CD4-positive, alpha-beta T cell treated with Interleukin-21 for 1 hour (primary cell): ENCODE results near the gene GLRX2.

Experiments
- DNase-seq: peaks from one replicate; pipeline ENCODE4 v3.0.0-alpha.2; 2020

The GLRX2 gene

DNA sequence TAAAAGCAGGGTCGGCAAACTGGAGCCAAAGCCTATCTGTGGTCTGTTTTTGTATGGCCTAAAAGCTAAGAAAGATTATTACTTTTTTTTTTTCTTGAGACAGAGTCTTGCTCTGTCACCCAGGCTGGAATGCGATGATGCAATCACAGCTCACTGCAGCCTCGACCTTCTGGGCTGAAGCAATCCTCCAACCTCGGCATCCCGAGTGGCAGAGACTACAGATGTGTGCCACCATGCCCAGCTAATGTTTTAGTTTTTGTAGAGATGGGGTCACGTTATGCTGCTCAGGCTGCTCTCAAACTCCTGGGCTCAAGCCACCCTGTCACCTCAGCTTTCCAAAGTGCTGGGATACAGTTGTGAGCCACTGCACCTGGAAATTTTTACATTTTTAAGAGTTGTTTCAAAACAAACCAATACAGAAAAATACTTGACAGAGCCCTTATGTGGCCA is 6.5 kb upstream of the GLRX2 start:
- no peak for DNase-seq

DNA sequence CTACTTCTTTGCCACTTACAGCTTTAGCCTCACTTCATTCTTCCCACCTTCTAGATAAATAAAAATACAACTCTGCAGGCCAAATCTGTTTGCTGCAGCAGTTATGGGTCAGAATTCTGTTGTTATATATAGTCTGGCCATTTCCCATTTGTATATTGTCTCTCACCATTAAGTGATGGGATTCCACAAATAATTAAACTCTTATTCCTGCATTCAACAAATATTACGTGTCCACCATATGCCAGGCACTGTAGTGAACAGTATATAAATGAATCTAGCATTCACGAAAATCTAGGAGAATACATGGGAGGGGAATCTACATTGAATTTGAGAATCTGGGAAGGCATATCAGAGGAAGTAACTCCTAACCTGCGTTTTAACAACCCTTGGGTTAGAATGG is 5.7 kb upstream of the GLRX2 start:
- no peak for DNase-seq

DNA sequence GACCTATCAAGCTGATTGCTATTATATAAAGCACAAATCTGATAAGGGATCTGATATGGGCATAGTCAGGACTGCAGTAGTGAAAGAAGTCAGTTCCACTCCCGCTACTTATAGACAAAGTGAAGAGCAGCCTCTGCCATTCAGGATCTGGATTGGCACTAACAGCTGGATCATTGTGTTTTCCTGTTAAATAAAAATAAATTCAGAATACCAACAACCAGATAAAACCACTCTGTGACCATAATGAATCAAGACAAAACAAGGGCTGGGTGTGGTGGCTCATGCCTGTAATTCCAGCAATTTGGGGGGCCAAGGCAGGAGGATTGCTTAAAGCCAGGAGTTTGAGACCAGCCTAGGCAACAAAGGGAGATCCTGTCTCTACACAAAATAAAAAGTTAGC is 5.0 kb upstream of the GLRX2 start:
- no peak for DNase-seq

DNA sequence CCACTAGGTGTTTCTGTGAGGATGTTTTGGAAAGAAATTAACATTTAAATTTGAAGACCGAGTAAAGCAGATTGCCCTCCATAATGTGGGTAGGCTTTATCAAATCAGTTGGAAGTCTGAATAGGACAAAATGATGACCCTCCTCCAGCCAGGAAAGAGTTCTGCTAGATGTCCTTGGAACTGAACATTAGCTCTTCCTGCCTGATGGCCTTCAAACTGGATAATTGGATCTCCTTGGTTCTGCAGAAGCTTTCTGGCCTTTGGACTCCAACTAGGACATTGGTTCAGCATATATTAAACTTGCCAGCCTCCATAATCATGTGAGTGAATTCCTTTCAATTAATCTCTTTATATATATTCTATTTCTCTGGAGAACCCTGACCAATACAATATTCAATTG is 4.4 kb upstream of the GLRX2 start:
- DNase-seq = no peak

DNA sequence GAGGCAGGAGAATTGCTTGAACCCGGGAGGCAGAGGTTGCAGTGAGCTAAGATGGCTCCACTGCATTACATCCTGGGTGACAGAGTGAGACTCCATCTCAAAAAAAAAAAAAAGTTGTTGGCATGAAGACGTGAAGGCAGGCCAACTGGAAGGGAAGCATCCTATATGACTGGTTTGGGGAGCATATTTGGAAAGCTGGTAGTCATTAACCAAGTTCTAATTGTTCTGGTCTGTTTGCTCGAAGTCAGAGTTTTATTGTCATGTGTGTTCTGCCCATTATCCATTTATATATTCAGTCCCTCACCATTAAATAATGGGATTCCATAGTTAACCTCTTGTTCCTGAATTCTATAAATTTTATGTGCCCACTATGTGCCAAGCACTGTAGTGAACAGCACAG is 3.3 kb upstream of the GLRX2 start:
- no peak for DNase-seq

DNA sequence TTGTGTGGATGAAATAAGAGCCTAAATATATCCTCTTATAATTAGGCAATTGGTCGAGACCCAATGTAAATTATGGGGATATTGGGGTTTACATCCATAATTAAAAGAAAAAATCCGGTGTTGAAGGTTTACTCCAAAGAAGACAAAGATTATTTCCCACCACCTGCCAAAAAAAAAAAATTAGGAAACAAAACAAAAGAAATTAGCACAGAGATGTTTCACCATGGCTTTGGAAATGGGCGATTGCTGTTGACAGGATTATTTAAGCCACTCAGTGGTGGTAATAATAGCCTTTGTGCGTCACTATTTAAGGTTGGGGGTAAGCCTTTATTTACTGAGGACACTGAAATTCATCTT is 585 bp upstream of the GLRX2 start:
- no peak for DNase-seq

DNA sequence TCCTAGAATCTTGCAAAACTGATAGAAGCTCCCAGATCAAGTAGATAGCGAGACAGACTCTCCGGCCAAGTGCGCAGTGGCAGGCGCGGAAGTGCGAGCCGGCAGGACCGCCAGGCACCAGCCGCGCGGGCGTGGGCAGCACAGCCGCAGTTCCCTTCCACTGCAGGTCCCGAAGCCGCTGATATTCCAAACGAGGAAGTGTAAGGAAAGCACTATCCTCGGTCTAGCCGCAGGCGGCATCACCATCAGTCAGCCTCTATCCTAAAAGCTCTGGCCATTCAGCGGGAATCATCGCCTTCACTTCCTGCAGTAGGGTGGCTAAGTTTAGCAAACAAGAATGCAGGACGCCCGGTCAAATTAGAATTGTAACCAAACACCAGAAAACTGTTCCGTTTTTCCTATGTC is 710 bp downstream of the GLRX2 start:
- no peak for DNase-seq

DNA sequence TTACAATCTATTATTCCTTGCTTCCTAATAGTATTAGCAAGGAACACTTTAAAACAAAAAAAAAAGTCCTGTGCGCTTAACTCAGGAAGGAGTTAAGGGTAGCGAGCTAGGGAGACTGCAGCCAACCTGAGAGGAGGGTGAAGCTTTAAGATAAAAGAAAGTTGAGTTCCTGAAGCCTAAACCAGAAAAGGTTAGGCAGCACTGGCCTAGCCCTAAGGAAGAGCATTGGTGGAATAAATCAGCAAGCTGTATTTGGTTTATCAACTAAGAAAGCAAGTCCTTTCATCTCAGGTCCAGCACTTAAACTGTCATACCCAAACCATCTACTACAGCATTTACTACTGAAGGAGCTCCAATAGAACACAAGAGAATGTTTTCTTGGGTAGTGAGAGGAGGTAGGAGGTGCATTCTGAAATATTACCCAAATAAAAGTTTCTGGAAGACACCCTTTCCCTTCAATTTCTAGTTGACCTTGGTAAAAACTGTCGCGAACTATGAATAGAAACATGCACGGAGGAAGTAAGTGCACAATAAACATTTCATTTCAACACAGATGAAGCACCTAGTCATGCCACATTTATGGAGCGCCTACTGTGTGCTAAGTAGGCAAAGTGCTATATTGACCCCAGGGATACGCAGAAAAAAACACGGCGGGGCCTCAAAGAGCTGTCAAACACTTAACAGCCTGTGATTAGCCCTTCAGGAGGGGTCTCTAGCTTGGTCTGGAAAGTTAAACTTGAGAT is 1.3 kb downstream of the GLRX2 start:
- peak; percentile 12 for DNase-seq

DNA sequence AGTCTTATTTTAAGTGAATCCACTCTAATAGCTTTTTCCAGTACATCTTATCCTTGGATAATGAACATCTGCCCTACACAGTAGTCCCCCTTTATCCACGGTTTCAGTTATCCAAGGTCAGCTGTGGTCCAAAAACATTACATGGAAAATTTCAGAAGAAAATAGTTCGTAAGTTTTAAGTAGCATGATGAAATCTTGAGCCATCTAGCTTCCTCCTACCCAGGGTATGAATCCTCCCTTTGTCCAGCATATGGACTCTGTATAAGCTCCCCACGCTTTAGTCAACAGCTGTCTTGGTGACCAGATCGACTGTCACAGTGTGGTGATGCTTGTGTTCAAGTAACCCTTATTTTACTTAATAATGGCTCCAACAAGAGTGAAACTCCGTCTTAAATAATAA is 2.6 kb downstream of the GLRX2 start:
- no peak for DNase-seq

DNA sequence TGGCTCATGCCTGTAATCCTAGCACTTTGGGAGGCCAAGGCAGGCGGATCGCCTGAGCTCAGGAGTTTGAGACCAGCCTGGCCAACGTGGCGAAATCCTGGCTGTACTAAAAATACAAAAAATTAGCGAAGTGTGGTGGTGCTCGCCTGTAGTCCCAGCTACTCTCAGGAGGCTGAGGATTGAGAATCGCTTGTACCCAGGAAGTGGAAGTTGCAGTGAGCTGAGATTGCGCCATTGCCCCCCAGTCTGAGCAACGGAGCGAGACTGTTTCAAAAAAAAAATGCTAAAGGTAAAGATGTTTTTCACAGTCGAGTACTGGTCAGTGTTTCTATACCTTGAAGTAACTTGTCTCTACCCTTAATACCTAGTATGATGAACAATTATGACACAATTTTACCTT is 11.1 kb downstream of the GLRX2 start:
- no peak for DNase-seq

DNA sequence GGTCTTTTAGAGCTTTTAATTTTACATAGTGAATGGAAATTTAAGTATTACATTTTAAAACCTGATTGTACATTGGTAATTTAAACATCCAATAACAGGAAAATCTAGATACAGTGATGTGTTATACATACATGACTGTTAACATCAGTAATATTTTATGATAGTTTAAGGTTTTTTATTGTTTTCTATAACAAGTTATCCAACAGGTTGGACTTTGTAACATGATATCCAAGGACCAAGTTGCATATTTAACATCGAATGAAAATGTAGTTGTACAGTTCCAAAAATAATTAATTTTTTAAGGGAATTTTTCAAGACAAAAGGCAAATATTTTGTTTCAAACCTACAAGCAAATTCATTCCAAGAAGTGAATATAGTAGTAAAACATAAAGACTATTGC is 14.3 kb downstream of the GLRX2 start:
- DNase-seq = no peak

DNA sequence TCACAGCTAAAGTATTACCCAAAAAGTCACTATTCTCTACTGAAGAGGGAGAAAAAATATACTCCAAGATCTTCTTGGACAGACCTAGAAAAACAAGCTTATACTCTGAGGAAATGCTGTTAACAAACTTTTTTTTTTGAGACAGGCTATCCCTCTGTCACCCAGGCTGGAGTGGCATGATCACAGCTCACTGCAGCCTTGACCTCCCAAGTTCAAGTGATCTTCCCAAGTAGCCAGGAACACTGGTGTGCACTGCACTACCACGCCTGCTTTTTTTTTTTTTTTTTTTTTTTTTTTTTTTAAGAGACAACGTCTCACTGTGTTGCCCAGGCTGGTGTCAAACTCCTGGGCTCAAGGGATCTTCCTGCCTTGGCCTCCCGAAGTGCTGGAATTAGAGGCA is 17.3 kb downstream of the GLRX2 start:
- no peak for DNase-seq

DNA sequence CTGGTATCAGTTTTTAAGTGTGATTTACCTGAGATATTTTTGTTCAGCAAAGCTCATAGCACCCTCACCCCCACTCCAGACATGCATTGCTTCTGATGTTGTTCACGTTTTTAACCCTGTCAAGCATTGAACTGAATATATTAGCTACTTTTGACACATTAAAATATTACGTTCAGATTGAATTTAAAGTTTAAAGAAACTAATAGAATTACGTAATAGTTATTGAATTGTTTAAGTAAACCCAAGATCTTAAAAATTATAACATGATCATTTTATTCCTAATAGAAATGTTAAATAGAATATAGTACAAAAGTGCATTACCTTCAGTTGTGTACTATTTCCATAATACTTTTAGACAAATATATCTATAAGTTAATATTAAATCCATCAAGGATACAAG is 18.9 kb downstream of the GLRX2 start:
- DNase-seq = no peak

DNA sequence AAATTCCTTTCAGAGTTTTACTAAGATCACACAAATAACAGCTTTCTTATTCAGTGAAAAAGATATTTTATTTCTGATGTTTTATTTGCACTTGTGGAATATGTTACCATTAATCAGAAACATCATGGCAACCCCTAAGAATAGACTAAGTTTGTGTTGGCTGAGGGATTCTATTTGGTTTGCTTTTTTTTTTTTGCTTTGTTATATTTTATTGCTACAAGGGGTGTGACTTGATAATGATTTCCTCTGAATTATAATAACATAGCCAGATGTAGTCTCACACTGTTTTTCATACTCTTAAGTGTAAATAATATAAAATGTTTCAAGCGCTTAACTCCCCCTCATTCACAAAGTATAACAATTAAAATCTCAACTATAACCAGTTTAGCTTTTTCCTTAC is 20.0 kb downstream of the GLRX2 start:
- DNase-seq = no peak

DNA sequence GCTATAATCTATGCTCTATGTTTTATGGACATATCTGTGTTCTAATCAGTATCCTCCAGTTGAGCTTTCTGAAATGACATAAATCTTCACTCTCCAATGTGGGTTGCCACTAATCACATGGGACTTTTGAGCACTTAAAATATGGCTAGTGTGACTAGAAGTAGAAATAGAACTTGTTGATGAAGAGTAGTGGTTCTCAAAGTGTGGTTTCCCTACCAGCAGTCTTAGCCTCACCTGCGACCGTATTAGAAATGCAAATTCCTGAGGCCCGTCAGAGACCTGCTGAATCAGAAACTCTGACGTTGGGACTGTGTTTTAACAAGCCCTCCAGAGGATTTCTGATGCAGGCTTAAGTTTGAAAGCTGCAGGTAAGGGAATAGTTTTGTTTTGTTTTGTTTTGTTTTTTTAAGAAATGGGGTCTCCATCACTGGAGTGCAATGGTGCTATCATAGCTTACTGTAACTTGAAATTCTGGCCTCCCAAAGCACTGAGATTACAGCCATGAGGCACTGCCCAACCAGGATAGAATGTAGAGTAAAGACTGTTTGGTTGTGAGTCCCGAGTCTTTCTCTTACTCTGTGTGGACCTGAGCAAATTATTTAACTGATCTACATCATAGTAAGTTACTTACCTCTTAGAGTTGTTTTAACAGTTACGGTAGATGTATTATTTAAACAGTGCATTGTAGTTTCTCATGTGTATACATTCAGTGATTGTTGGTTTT is 21.7 kb downstream of the GLRX2 start:
- DNase-seq = no peak

DNA sequence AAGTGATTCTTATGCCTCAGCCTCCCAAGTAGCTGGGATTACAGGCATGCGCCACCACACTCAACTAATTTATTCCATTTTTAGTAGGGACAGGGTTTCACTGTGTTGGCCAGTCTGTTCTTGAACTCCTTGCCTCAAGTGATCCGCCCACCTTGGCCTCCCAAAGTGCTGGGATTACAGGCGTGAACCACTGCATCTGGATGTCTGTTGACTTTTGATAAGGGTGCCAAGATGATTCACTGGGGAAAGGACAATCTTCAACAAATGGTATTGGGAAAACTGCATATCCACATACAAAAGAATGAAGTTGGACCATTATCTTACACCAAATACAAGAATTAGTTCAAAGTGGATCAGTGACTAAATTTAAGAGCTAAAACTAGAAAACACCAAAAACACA is 26.0 kb downstream of the GLRX2 start:
- DNase-seq = no peak

DNA sequence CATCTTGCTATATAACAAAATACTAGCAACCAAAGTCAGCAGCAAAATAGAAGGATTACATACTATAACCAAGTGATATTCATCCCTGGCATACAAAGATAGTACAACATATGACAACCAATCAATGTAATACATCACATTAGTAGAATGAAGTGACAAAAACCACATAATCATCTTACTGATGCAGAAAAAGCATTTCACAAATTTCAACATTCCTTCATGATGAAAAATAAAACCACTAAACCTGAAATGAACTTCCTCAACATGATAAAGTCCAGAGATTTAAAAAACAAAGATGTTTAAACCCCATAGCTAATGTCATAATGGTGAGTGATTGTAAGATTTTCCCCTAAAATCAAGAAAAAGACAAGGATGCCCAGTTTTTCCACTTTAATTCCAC is 27.2 kb downstream of the GLRX2 start:
- DNase-seq = no peak

DNA sequence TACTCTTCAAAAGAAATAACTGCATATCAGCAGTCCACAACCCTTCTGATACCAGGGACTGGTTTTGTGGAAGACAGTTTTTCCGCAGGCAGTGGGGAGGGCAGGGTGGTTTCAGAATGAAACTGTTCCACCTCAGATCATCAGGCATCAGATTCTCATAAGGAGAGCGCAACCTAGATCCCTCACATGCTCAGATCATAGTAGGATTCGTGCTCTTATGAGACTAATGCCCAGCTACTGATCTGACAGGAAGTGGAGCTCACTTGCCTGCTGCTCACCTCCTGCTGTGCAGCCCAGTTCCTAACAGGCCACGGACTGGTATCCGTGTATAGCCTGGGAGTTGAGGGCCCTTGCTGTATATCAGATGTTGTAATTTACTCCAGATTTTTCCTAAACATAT is 34.3 kb downstream of the GLRX2 start:
- peak; percentile 17 for DNase-seq

DNA sequence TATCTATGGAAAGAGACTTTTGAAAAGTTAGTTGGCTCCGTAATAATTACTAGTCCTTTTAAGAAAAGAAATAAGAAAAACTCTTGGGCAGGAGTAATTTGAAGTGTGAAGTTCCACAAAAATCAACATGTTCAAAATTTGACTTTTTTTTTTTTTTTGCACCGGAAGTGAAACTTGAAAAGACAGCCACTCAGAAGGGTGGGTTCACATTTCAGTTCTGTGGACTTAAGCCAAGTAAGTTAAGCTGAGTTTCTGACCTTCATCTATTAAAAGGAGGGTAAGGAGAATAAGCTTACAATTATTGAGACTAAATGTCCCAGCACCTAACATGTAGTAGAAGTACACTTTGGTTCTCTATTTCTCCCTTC is 34.8 kb downstream of the GLRX2 start:
- peak; percentile 12 for DNase-seq

DNA sequence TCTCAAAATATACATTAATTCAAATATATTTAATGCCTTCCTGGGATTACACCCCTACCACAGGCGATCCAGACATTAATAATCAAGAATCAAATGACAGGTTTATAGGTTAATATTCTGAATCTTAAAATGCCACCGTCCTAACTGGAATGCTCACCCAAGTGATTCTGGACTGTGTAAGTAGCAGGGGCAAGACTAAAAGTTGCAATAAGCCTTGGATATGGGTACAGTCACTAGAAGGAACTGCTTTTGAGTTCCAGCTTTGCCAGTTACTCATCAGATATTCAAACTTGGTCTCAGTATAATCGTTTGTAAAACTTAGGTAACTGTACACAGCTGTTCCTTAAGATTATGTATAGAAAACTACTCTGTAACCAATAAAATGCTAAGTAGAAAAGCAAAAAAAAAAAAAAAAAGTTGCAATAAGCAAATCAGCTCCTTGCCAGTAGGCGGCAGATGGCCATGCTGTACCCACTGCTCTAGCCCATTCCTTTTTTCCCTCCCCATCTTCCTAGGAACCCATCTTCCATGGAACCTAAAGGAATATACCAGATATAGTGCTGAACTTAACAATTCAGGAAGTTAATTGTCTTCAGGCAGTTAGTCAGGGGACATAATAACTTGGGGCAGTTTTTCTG is 35.3 kb downstream of the GLRX2 start:
- DNase-seq = peak; percentile 17

DNA sequence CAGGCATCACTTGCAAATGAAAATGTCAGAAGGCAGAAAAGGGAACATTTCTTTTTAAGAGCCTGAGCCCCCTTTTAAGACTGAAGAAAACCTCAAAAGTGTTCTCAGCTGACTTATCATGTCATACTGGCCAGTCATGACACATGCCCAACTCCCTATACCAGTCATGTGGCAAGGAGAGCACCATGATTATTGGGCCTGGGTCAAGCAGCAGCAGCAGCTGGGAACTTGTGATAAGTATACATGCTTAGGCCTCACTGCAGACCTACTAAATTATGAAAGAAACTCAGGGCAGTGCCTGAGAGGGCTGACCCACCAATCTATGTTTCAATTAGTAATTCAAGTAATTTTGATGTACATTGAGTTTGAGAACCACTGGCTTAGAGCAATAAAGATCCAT is 37.2 kb downstream of the GLRX2 start:
- DNase-seq = no peak

DNA sequence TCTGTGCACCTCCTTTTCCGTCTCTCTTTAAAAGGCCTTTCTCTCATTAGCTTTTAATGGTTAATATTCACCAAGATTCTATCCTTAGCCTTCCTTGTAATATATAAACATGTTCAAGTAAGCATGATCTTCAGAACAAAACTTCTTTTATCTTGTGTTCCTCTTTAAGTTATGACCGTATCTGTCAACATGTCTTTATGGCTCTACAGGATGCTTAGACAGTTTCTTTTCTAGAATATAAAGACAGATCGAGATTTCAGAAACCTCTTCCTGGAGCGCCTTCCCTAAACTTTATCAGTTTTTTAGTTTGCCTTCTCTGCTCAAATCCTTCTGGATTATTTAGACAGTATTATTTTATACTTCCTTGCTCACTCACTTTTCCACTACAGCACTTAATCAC is 38.6 kb downstream of the GLRX2 start:
- no peak for DNase-seq

DNA sequence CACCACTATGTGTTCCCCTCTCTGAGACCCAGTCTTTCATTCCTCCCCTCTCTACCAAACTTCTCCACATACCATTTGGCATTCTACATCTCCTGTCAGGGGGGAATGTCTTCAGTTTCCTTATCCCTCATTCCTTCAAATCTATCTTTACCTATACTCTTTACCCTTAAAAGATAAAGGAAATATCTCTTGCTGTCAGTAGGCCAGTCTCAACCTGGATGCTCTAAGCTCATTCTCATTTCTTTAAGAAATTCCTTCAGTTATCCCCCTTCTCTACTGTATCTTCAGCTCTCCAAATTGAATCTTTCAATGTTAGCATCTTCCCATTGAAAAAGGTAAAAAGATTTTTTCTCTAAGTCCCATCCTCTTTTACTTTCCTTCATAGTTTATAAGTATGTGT is 39.3 kb downstream of the GLRX2 start:
- no peak for DNase-seq

DNA sequence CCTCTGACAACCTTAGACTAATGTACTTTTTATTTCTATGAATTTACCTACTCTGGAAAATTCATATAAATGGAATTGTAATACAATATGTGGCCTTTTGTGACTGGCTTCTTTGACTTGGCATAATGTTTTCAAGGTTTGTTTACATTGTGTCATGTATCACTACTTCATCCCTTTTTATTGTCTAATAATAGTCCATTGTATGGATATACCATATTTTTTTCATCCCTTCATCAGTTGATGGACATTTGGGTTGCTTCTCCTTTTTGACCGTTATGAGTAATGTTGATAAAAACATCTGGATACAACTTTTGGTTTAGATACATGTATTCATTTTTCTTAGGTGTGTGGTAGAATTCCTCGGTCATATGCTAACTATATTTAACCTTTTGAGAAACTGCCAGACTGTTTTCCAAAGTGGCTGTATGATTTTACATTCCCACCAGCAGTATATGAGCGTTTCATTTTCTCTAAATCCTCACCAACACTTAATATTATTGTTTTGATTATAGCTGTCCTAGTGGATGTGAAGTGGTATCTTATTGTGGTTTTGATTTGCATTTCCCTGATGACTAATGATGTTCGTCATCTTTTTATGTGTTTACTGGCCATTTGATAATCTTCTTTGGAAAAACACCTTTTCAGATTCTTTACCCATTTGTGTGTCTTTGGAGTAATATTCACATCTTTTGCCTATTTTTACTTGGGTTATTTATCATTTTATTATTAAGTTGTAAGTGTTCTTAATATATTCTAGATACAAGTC is 42.3 kb downstream of the GLRX2 start:
- no peak for DNase-seq
